ENCODE results near the gene DNAJC5G.

DNA sequence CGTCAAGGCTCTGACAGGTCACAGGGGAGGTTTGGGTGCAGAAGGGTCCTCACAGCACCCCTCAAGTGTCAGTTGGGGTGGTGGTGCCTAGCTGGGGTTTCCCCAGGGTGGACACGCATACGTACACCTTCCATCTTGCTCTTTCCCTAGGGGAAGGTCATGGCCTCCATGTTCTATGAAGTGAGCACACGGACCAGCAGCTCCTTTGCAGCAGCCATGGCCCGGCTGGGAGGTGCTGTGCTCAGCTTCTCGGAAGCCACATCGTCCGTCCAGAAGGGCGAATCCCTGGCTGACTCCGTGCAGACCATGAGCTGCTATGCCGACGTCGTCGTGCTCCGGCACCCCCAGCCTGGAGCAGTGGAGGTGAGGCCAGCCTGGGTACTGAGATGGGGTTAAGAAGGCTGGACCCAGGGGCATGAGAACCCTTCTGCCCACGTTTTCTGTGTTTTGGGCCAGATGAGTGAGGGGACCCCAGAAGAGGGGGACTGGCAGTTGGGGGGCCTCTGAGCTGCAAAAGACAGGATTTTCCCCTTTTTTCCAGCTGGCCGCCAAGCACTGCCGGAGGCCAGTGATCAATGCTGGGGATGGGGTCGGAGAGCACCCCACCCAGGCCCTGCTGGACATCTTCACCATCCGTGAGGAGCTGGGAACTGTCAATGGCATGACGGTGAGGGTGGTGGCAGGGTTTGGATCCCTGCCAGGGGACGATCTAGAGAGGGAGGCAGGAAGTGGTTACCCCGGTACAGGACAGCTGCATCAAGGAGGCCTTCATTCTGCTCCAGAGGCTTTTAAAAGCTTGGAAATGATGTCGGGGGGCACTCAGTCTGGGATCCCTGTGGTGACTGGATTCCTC is 33.2 kb upstream of the DNAJC5G start:
- TF ChIP-seq, protein P1, sequence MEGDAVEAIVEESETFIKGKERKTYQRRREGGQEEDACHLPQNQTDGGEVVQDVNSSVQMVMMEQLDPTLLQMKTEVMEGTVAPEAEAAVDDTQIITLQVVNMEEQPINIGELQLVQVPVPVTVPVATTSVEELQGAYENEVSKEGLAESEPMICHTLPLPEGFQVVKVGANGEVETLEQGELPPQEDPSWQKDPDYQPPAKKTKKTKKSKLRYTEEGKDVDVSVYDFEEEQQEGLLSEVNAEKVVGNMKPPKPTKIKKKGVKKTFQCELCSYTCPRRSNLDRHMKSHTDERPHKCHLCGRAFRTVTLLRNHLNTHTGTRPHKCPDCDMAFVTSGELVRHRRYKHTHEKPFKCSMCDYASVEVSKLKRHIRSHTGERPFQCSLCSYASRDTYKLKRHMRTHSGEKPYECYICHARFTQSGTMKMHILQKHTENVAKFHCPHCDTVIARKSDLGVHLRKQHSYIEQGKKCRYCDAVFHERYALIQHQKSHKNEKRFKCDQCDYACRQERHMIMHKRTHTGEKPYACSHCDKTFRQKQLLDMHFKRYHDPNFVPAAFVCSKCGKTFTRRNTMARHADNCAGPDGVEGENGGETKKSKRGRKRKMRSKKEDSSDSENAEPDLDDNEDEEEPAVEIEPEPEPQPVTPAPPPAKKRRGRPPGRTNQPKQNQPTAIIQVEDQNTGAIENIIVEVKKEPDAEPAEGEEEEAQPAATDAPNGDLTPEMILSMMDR (IDR thresholded peaks at IDR 0.05; ENCODE audit: extremely low read depth in 1 of 2, insufficient read depth in 1 of 2, low read depth in 1 of 2, low read length in 2 of 2): no peak
- TF ChIP-seq POLR2AphosphoS5 (IDR thresholded peaks at IDR 0.05; ENCODE audit: insufficient read depth, low read depth, low read length) (no peak), POLR2A (IDR thresholded peaks at IDR 0.05; ENCODE audit: low read depth, low read length) (no peak), GATA2 (IDR thresholded peaks at IDR 0.05; ENCODE audit: insufficient read depth, insufficient read length, low read depth, low read length) (no peak), EZH2 (IDR thresholded peaks at IDR 0.05; ENCODE audit: borderline replicate concordance, low read depth, low read length, severe bottlenecking) (no peak), MYC (IDR thresholded peaks at IDR 0.05; ENCODE audit: low read depth, low read length) (no peak), JUN (IDR thresholded peaks at IDR 0.05; ENCODE audit: borderline replicate concordance, insufficient read depth, insufficient read length, low read depth) (no peak), FOS (IDR thresholded peaks at IDR 0.05; ENCODE audit: borderline replicate concordance, insufficient read depth, low read length) (no peak)
- TF ChIP-seq, protein P2, sequence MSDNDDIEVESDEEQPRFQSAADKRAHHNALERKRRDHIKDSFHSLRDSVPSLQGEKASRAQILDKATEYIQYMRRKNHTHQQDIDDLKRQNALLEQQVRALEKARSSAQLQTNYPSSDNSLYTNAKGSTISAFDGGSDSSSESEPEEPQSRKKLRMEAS (IDR thresholded peaks at IDR 0.05; ENCODE audit: insufficient read depth, insufficient read length): no peak

Data from endothelial cell of umbilical vein (primary cell).